Tibial artery (tissue), 4 donors: Measurements from ENCODE around the gene ATP6AP1.
"Not testable (repeated sequence)": the region's sequence is repeated elsewhere in the genome, so short reads cannot be mapped to it uniquely, and the experiment has no call there.

Experiments used
- DNase-seq, 2 donors: peaks; one replicate each; pipeline ENCODE4 v3.0.0-alpha.2; 2019
- H3K27ac ChIP-seq, 2 donors: fragments of 200-600 bp; sonication (generic) in 1 of 2; 1 replicate in 1 of 2; 2 replicates in 1 of 2; pipeline ENCODE4 v1.5.1; 2018 to 2019; ENCODE audit warnings: mild to moderate bottlenecking in 1 of 2
- H3K27me3 ChIP-seq, 2 donors: fragments of 200-600 bp; sonication (generic) in 1 of 2; one replicate each; pipeline versions ENCODE4 v1.5.1 to v1.6.0; 2016 to 2019
- H3K36me3 ChIP-seq, 3 donors: fragments of 200-600 bp; sonication (generic) in 2 of 3; one replicate each; pipeline ENCODE4 v1.5.1; 2016 to 2019; ENCODE audit warnings: mild to moderate bottlenecking in 2 of 3
- H3K4me1 ChIP-seq, 4 donors: fragments of 200-600 bp; sonication (generic) in 2 of 4; 1 replicate in 3 of 4; 2 replicates in 1 of 4; pipeline ENCODE4 v1.5.1; 2016 to 2019
- H3K4me3 ChIP-seq, 2 donors: fragments of 200-600 bp; sonication (generic) in 1 of 2; 1 replicate in 1 of 2; 2 replicates in 1 of 2; pipeline ENCODE4 v1.5.1; 2018 to 2019; ENCODE audit warnings: mild to moderate bottlenecking in 2 of 2
- H3K9me3 ChIP-seq, 3 donors: fragments of 200-600 bp; sonication (generic) in 1 of 3; one replicate each; pipeline ENCODE4 v1.5.1; 2016 to 2019
- intact Hi-C: fragments of 100-400 bp; cut with DNase I; formaldehyde crosslinking; loops from one replicate; pipeline ENCODE4 v1.15.0; 2023; ENCODE audit warnings: low total_unique reads
- TF ChIP-seq, protein P1 (sequence below), 2 experiments: fragments of 200-600 bp in 1 of 2; fragments of 450-650 bp in 1 of 2; IDR thresholded peaks; one replicate each; pipeline ENCODE4 v1.5.1; 2017 to 2019; ENCODE audit warnings: antibody characterized with exemption in 2 of 2, mild to moderate bottlenecking in 1 of 2, moderate library complexity in 1 of 2

The ATP6AP1 gene

DNA sequence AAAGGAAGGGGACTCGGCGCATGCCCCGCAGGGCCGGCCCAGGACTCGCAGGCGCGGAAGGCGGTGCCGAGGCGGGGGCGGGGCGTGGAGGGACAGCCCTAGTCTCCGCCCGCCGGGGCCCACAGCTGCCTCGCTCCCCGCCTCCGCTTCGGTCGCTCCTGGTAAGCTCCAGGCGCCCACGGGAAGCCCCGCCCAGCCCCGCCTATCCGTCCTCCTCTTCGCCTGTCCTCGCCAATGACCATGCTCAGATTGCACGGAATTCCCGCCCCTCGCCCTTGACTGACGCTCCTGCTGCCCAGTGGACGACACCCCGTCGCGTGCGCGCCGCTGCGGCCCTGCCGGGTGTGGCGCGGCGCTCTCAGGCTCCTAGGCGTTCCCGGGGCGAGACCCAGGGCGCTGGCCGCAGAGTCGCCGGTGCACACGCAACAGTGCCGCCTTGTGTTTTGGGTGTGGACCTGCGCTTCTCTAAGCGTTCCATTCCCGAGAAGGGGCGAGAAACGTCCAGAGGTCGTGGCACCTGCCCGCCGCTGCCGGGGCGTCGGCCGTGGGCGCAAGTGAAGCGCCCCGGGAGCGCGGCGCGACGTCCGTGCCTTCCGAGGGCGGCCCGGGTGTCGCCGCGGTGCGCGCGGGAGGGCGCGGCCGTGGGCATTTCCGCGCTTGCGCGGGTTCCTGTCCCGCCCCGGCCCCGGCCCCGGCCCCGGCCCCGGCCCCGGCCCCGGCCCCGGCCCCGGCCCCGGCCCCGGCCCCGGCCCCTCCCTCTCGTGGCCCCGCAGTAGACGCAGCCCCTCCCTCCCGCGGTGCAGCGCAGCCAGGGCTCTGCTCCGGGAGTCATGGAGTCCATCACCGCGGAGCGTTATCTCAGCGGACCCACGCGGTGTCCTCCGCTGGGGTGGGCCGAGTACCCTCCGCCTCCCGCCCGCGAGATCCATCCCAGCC is 38.4 kb upstream of the ATP6AP1 start:
- Histone ChIP-seq H3K4me3 (peak overlapping the region; percentile 32 to 42), H3K27ac (peak overlapping the region in 1 of 2 donors; percentile 64)
- intact Hi-C loops, H3K27me3 ChIP-seq, H3K9me3 ChIP-seq, H3K4me1 ChIP-seq, H3K36me3 ChIP-seq: not testable (repeated sequence)
- DNase-seq, result peak in 1 of 2 donors; percentile 32

DNA sequence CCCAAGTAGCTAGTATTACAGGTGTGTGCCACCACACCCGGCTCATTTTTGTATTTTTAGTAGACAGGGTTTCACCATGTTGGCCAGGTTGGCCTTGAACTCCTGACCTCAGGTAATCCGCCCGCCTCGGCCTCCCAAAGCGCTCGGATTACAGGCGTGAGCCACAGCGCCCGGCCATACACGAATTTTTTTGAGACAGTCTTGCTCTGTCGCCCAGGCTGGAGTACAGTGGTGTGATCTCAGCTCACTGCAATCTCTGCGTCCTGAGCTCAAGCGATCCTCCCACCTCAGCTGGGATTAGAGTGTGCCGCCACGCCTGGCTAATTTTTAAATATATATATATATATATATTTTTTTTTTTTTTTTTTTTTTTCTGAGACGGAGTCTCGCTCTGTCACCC is 32.1 kb upstream of the ATP6AP1 start:
- DNase-seq, H3K4me3 ChIP-seq, intact Hi-C loops, H3K27me3 ChIP-seq, H3K9me3 ChIP-seq: not testable (repeated sequence)
- Histone ChIP-seq H3K27ac (peak overlapping the region in 1 of 2 donors; percentile 99), H3K36me3 (peaks cover 15 to 24% (median 23%) of the 10 kb centered on the region in 3 donors), H3K4me1 (peaks cover 0 to 19% (median 12%) of the 10 kb centered on the region in 4 donors)

DNA sequence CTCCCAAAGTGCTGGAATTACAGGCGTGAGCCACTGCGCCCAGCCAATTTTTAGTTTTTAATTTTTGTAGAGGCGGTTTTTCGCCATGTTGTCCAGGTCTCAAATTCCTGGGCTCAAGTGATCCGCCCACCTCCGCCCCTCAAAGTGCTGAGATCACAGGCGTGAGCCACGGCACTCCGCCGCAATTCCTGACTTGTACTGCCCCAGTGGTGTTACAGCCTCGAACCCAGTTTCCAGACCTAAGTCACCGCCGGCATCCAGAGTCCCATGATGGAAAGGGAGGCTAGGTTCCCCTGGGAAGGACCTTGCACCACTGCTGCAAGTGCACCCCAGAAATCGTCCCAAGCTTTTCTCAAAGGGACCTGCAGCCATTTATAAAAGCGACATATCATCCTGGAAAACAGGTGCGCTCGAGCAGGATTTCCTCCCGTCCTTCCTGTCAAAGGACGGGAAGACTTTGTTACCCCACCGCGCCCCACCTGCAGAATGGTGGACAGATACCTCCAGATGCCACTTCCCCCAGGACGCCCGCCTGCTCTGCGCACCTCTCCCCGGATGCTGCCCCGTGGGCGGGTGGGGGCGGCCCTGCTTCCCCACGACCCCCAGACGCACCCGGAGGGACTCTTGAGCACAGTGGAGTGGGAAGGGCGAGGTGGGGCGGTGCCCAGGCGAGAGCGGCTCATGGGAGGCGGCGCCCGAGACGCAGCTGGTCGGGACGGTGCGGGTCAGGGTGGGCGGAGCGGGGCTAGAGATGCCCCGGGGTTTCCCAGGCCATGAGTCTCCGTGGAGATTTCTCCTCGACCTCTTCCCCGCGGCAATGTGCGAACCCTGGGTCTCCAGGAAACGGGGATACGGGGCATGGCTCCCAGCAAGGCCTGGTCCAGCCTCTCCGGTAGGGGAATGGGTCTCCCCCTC is 31.2 kb upstream of the ATP6AP1 start:
- Histone ChIP-seq H3K27me3 (no peaks in the 10 kb centered on the region), H3K36me3 (peaks cover 15 to 24% (median 23%) of the 10 kb centered on the region in 3 donors), H3K27ac (peak overlapping the region; percentile 97 to 99), H3K4me3 (peak overlapping the region; percentile 81 to 87), H3K9me3 (no peaks in the 10 kb centered on the region), H3K4me1 (peaks cover 0 to 19% (median 12%) of the 10 kb centered on the region in 4 donors)
- intact Hi-C loops, result no loop called here
- TF ChIP-seq, protein P1, sequence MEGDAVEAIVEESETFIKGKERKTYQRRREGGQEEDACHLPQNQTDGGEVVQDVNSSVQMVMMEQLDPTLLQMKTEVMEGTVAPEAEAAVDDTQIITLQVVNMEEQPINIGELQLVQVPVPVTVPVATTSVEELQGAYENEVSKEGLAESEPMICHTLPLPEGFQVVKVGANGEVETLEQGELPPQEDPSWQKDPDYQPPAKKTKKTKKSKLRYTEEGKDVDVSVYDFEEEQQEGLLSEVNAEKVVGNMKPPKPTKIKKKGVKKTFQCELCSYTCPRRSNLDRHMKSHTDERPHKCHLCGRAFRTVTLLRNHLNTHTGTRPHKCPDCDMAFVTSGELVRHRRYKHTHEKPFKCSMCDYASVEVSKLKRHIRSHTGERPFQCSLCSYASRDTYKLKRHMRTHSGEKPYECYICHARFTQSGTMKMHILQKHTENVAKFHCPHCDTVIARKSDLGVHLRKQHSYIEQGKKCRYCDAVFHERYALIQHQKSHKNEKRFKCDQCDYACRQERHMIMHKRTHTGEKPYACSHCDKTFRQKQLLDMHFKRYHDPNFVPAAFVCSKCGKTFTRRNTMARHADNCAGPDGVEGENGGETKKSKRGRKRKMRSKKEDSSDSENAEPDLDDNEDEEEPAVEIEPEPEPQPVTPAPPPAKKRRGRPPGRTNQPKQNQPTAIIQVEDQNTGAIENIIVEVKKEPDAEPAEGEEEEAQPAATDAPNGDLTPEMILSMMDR (IDR thresholded peaks at IDR 0.05), result no peak
- DNase-seq, result peak; percentile 75 to 87

DNA sequence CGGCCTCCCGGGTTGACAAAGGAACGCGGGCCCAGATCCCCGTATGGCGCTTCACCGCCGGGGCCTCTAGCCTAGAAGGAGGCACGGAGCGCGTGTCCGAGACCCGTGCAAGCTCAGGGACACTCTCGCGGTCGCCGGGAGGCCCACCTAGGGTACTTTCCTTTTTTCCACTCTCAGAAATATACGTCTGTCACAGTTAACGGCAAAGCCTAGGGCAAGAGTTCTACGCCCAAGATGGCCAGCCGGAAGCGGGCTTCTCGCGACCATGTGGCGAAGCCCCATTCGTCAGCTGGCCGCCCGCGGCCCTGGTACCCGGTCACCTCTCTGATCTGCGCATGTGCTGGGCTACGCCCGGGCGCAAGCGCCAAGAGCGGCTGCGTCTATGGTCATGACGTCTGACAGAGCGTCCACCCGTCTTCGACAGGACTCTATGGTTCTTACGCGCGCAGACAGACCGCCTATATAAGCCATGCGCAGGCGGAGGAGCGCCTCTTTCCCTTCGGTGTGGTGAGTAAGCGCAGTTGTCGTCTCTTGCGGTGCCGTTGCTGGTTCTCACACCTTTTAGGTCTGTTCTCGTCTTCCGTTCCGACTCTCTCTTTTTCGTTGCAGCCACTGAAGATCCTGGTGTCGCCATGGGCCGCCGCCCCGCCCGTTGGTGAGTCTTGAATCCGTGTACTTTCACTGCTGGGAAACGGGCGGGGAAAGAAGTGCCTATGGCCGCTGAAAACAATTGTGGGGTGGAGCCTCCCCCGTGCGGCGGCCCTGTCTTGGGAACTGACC is 30.4 kb upstream of the ATP6AP1 start, which contains the start of gene RPL10:
TSS of gene RPL10 (plus strand) at position 490 of the 780 bp plus-strand sequence. CDS start at position 633, 143 bp downstream.
- peaks cover 0 to 19% (median 12%) of the 10 kb centered on the region in 4 donors for H3K4me1 ChIP-seq
- no peaks in the 10 kb centered on the region for H3K9me3 ChIP-seq
- H3K4me3 ChIP-seq, result peak within 1 kb of the TSS; percentile 81 to 87
- intact Hi-C loops, result no loop called here
- H3K27me3 ChIP-seq, result no peaks in the 10 kb centered on the region
- peak within 1 kb of the TSS; percentile 97 to 99 for H3K27ac ChIP-seq
- DNase-seq, result peak; percentile 91 to 98
- H3K36me3 ChIP-seq, result peaks cover 15 to 24% (median 23%) of the 10 kb centered on the region in 3 donors
- TF ChIP-seq, protein P1 (IDR thresholded peaks at IDR 0.05), result no peak

DNA sequence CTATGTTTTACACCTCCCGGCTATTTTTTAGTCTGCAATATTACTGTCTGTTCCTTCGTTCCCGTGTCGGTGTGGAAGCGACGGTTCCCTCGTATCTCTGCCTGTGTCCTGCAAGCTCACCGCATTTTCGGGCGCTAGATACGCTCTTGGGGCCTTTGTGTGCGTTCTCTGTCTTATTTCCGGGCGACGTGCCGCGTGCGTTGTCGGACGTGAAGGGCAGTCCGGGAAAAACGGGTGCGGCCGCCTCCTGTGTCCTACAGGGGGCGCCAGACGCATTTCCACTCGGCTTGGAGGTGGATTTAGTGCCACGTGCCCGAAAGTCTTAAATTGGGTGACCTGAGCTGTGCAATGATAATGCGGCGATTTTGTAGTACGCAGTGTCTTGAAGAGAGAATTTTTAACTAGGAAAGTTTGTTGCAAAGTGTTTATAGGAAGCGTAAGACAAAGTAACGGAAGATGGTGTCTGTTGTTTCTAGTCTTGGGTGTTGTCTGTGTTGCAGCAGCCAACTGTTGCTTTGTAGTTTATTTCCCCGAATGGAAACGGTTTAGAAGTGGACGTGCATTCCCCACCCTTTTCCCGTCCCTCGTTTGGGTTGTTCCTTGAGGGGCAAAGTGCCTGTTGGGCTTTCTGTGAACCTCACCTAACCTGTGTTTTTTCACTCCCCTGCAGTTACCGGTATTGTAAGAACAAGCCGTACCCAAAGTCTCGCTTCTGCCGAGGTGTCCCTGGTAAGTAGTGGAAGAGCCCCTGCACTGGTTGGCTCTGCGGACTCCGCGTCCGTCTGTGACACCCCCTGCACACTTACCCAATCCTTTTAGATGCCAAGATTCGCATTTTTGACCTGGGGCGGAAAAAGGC is 29.6 kb upstream of the ATP6AP1 start:
- no peaks in the 10 kb centered on the region for H3K27me3 ChIP-seq
- intact Hi-C loops, result no loop called here
- H3K27ac ChIP-seq, result peak overlapping the region; percentile 97 to 99
- peaks cover 15 to 24% (median 23%) of the 10 kb centered on the region in 3 donors for H3K36me3 ChIP-seq
- peak; percentile 86 to 93 for DNase-seq
- peaks cover 0 to 19% (median 12%) of the 10 kb centered on the region in 4 donors for H3K4me1 ChIP-seq
- TF ChIP-seq, protein P1 (IDR thresholded peaks at IDR 0.05), result peak; percentile 79 to 83
- H3K9me3 ChIP-seq, result no peaks in the 10 kb centered on the region
- peak overlapping the region; percentile 81 to 87 for H3K4me3 ChIP-seq
